ENCODE results near the gene CFAP61. TPM values are rescaled to one million over a fixed set of nuclear protein-coding genes. Genes with fewer than 3 reads are reported as not detected.

The CFAP61 gene
- total RNA-seq, 4 donors from 2014 or later = not detected

DNA sequence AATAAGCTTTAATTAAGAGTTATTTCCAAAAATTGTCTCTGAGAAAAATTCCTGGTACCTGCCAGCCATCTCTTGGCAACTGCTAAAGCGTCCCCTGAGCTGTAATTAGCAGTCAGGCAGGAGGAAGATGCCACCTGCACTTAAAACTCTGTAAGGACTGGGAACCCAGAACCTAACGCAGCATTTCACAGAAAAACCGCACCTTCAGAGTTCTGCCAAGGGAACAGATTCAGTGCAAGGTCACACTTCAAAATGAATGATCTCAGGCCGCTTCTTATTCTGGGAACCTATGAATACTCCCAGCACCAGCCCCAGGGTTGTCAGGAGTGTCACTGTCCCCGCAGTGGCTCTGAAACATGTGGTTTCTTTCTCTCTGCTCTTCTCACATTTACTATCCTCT is 352.3 kb downstream of the CFAP61 start:
- Histone ChIP-seq H3K36me3 (peaks cover 0 to 23% (median 7%) of the 10 kb centered on the region in 4 donors), H3K27ac (replicated peaks in 1 of 4) (no peak overlapping the region), H3K9me3 (no peaks in the 10 kb centered on the region), H3K4me3 (no peak overlapping the region), H3K27me3 (no peaks in the 10 kb centered on the region), H3K4me1 (no peaks in the 10 kb centered on the region)
- TF ChIP-seq POLR2AphosphoS5 (IDR thresholded peaks at IDR 0.05) (no peak), POLR2A (IDR thresholded peaks at IDR 0.05; ENCODE audit: low read depth) (no peak), EP300 (IDR thresholded peaks at IDR 0.05) (no peak), CTCF (IDR thresholded peaks at IDR 0.05) (no peak)
- intact Hi-C loops (cut with DNase I) = no loop called here
- DNase-seq (ENCODE audit: extremely low spot score) = no peak
- WGBS = 97% methylated on average over 5 of the region's 5 CpGs

DNA sequence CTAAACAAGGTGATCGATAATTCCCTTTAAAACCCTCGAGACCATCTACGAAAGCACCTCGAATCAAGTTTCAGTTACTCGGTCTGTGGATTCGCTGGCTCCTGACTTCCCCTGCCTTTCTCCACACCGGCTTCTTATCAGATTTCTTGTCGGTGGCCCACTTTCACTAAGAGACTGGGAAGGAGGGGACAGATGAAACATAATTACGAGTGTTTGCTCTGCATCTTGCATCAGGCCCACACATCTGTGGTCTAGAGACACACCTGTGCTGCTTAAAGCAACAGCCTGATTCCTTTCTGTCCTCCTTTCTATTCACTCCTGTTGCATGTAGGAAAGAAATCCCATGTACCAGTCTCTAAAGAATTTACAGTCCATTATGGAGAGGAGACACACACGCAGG is 353.3 kb downstream of the CFAP61 start:
- H3K9me3 ChIP-seq = no peaks in the 10 kb centered on the region
- WGBS = 88% methylated on average over 10 of the region's 10 CpGs
- H3K4me1 ChIP-seq = no peaks in the 10 kb centered on the region
- peaks cover 0 to 20% (median 5%) of the 10 kb centered on the region in 4 donors for H3K36me3 ChIP-seq
- no peak overlapping the region for H3K27ac ChIP-seq (replicated peaks in 1 of 4)
- no peak overlapping the region for H3K4me3 ChIP-seq
- no peaks in the 10 kb centered on the region for H3K27me3 ChIP-seq
- TF ChIP-seq CTCF (IDR thresholded peaks at IDR 0.05) = no peak
- no peak for TF ChIP-seq POLR2AphosphoS5 (IDR thresholded peaks at IDR 0.05)
- TF ChIP-seq EP300 (IDR thresholded peaks at IDR 0.05) = no peak
- TF ChIP-seq POLR2A (IDR thresholded peaks at IDR 0.05; ENCODE audit: low read depth) = no peak
- intact Hi-C loops (cut with DNase I) = no loop called here
- DNase-seq (ENCODE audit: extremely low spot score) = no peak

DNA sequence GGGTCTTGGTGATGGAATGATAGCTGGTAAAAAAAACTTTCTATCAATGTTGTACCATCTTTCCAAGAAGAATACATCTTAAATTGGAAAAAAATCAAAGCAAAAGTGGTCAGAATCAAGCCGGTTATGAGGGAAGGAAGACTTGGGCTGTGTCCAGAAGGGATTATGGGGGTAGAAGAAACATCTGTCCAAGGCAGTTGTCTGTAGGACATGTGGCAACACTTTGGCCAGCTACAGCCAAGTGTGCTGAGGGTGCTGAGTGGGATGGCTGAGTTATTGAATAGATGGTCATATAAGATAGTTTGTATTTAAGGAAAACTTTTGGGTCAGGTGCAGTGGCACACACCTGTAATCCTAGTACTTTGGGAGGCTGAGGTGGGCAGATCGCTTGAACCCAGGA is 354.0 kb downstream of the CFAP61 start:
- Histone ChIP-seq H3K4me1 (no peaks in the 10 kb centered on the region), H3K27me3 (no peaks in the 10 kb centered on the region)
- WGBS = 95% methylated on average over 2 of the region's 2 CpGs

GRCh38 chr20:20407891-20408805 is 355.8 kb downstream of the CFAP61 start:
- H3K36me3 ChIP-seq = peaks cover 0 to 14% (median 5%) of the 10 kb centered on the region in 4 donors
- no peak overlapping the region for H3K27ac ChIP-seq (replicated peaks in 1 of 4)
- WGBS = 71% methylated on average over 6 of the region's 6 CpGs
- TF ChIP-seq POLR2A (IDR thresholded peaks at IDR 0.05; ENCODE audit: low read depth) (no peak), CTCF (IDR thresholded peaks at IDR 0.05) (no peak), EP300 (IDR thresholded peaks at IDR 0.05) (no peak), POLR2AphosphoS5 (IDR thresholded peaks at IDR 0.05) (no peak)
- no peak for DNase-seq (ENCODE audit: extremely low spot score)
- intact Hi-C loops (cut with DNase I) = no loop called here
- H3K27me3 ChIP-seq = no peaks in the 10 kb centered on the region
- no peak overlapping the region for H3K4me3 ChIP-seq
- H3K4me1 ChIP-seq = no peaks in the 10 kb centered on the region
- no peaks in the 10 kb centered on the region for H3K9me3 ChIP-seq

More for the DNA sequence above, 354.0 kb downstream of the CFAP61 start:
- no peak for DNase-seq (ENCODE audit: extremely low spot score)
- intact Hi-C loops (cut with DNase I) = no loop called here
- Histone ChIP-seq H3K4me3 (no peak overlapping the region), H3K27ac (replicated peaks in 1 of 4) (no peak overlapping the region), H3K36me3 (peaks cover 0 to 21% (median 5%) of the 10 kb centered on the region in 4 donors), H3K9me3 (no peaks in the 10 kb centered on the region)
- no peak for TF ChIP-seq POLR2A (IDR thresholded peaks at IDR 0.05; ENCODE audit: low read depth)
- TF ChIP-seq POLR2AphosphoS5 (IDR thresholded peaks at IDR 0.05) = no peak
- no peak for TF ChIP-seq EP300 (IDR thresholded peaks at IDR 0.05)
- no peak for TF ChIP-seq CTCF (IDR thresholded peaks at IDR 0.05)
